Measurements from ENCODE around the gene P4HA1. TPM values are rescaled to one million over a fixed set of nuclear protein-coding genes. Genes with fewer than 3 reads are reported as not detected.
A peak's percentile ranks its signal among the peaks of the same experiment; 100 is the strongest.

The P4HA1 gene
- total RNA-seq, 1 experiment from 2014 or later: 20.9 TPM

DNA sequence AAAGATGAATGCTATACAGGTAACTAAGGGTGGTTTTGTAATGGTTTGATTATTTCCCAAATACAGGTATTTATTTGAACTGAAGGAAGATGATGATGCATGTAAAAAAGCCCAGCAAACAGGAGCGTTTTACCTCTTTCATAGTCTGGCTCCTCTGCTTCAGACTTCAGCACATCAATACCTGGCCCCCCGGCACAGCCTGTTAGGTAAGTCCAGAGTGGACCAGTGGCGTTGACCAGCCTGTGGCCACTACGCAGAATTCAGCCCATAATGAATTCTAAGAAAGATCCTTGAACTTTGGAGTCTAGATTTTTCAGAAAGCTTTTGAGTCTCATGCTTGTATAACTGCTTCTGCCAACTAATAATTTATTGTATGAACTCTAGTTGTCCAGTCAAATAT, 23.3 kb upstream of the P4HA1 start:
- no peaks in the 10 kb centered on the region for H3K9me3 Mint-ChIP-seq (ENCODE audit: low read depth, unreplicated experiment)
- peaks cover 14% of the 10 kb centered on the region for H3K36me3 Mint-ChIP-seq (ENCODE audit: insufficient read depth, unreplicated experiment)
- no TSS peak for BruUV-seq (replicated peaks)
- intact Hi-C loops (cut with micrococcal nuclease; ENCODE audit: unreplicated experiment): no loop called here
- no peak for TF ChIP-seq CTCF (IDR thresholded peaks at IDR 0.05; ENCODE audit: unreplicated experiment)
- no peaks in the 10 kb centered on the region for H3K27me3 Mint-ChIP-seq (ENCODE audit: unreplicated experiment)
- no peak overlapping the region for H3K27ac Mint-ChIP-seq (ENCODE audit: unreplicated experiment)
- no peaks in the 10 kb centered on the region for H3K4me1 Mint-ChIP-seq (ENCODE audit: low read depth, unreplicated experiment)
- no peak overlapping the region for H3K4me3 Mint-ChIP-seq (ENCODE audit: low read depth, unreplicated experiment)
- DNase-seq: no peak
- CTCF ChIA-PET: no interaction called here

DNA sequence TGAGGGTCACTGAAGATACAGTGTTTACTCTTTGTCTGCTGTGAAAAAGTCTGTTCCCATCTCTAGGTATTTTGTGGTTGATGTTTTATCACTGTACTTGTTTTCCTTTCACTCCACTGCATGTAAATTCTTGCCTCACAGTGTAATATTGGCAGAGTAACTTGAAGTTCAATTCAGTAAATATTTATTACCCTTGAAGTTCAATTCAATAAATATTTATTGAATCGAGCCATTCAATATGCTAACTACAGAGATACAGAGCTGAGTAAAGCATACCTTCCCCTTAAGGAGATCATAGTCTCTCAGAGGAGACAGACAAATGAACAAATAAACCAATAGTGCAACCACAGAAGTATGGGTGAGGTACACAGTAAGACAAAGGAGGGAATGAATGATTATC, 22.8 kb upstream of the P4HA1 start:
- Mint-ChIP-seq H3K4me1 (ENCODE audit: low read depth, unreplicated experiment) (no peaks in the 10 kb centered on the region), H3K9me3 (ENCODE audit: low read depth, unreplicated experiment) (no peaks in the 10 kb centered on the region), H3K27me3 (ENCODE audit: unreplicated experiment) (no peaks in the 10 kb centered on the region), H3K27ac (ENCODE audit: unreplicated experiment) (no peak overlapping the region), H3K4me3 (ENCODE audit: low read depth, unreplicated experiment) (no peak overlapping the region), H3K36me3 (ENCODE audit: insufficient read depth, unreplicated experiment) (peaks cover 13% of the 10 kb centered on the region)
- intact Hi-C loops (cut with micrococcal nuclease; ENCODE audit: unreplicated experiment): no loop called here
- BruUV-seq (replicated peaks): no TSS peak
- CTCF ChIA-PET: interaction anchor here (0.6 kb wide), 1 partner anchor 30 kb away, joined by 4 read pairs; no protein-coding TSS in a partner anchor
- no peak for TF ChIP-seq CTCF (IDR thresholded peaks at IDR 0.05; ENCODE audit: unreplicated experiment)
- no peak for DNase-seq

GRCh38 chr10:73117976-73118743, 21.5 kb upstream of the P4HA1 start:
- H3K4me1 Mint-ChIP-seq (ENCODE audit: low read depth, unreplicated experiment): no peaks in the 10 kb centered on the region
- CTCF ChIA-PET: no interaction called here
- H3K36me3 Mint-ChIP-seq (ENCODE audit: insufficient read depth, unreplicated experiment): peaks cover 8% of the 10 kb centered on the region
- no TSS peak for BruUV-seq (replicated peaks)
- H3K27ac Mint-ChIP-seq (ENCODE audit: unreplicated experiment): peak overlapping the region; percentile 36
- H3K4me3 Mint-ChIP-seq (ENCODE audit: low read depth, unreplicated experiment): no peak overlapping the region
- intact Hi-C loops (cut with micrococcal nuclease; ENCODE audit: unreplicated experiment): no loop called here
- TF ChIP-seq CTCF (IDR thresholded peaks at IDR 0.05; ENCODE audit: unreplicated experiment): no peak
- no peaks in the 10 kb centered on the region for H3K9me3 Mint-ChIP-seq (ENCODE audit: low read depth, unreplicated experiment)
- H3K27me3 Mint-ChIP-seq (ENCODE audit: unreplicated experiment): no peaks in the 10 kb centered on the region
- DNase-seq: no peak

DNA sequence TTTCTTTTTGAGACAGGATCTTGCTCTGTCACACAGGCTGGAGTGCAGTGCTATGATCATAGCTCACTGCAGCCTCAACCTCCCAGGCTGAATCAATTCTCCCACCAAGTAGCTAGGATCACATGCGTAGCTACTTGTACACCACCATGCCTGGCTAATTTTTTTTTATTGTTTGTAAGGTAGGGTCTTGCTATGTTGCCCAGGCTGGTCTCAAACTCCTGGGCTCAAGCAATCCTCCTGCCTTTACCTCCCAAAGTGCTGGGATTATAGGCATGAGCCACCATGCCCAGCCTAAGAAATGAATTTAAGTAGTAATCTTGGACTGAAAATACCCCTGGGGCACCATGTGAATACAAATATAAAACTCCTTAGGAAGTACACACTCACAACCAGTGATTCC, 19.4 kb upstream of the P4HA1 start:
- no peak for DNase-seq
- CTCF ChIA-PET: no interaction called here
- Mint-ChIP-seq H3K27ac (ENCODE audit: unreplicated experiment) (no peak overlapping the region), H3K9me3 (ENCODE audit: low read depth, unreplicated experiment) (no peaks in the 10 kb centered on the region), H3K27me3 (ENCODE audit: unreplicated experiment) (no peaks in the 10 kb centered on the region), H3K4me3 (ENCODE audit: low read depth, unreplicated experiment) (no peak overlapping the region), H3K36me3 (ENCODE audit: insufficient read depth, unreplicated experiment) (peaks cover 15% of the 10 kb centered on the region), H3K4me1 (ENCODE audit: low read depth, unreplicated experiment) (no peaks in the 10 kb centered on the region)
- TF ChIP-seq CTCF (IDR thresholded peaks at IDR 0.05; ENCODE audit: unreplicated experiment): no peak
- BruUV-seq (replicated peaks): no TSS peak
- intact Hi-C loops (cut with micrococcal nuclease; ENCODE audit: unreplicated experiment): no loop called here

All from Calu3 (cell line).